IMR-90 (cell line): ENCODE measurements around the gene PTPRG. TPM values are rescaled to one million over a fixed set of nuclear protein-coding genes. Genes with fewer than 3 reads are reported as not detected.

Source experiments
- ATAC-seq: fragments of 200-7000 bp; cut with Tn5 transposase; 2 replicates; pipeline ENCODE4 v1.9.1; 2020; ENCODE audit warnings: low read depth, mild to moderate bottlenecking, moderate library complexity
- BruUV-seq: library from RNA; stranded (reverse); fragments of 400-500 nt; replicated peaks from 2 replicates; lab custom pipeline; 2021; lab: Mats Ljungman, UMichigan
- CTCF ChIA-PET: fragments of 300-600 bp; formaldehyde crosslinking; extraction: SDS; loops from one replicate; lab custom pipeline; 2021; ENCODE audit warnings: antibody characterized with exemption; lab: Yijun Ruan, JAX
- POLR2A ChIA-PET: fragments of 300-600 bp; sonication (Branson Sonifier 250); formaldehyde crosslinking; loops from one replicate; lab custom pipeline; 2022; ENCODE audit warnings: antibody characterized with exemption; ENCODE audit not compliant: unreplicated experiment; lab: Charles Lee
- DNase-seq: peaks from one replicate; pipeline ENCODE4 v3.0.0; 2013
- H2AFZ ChIP-seq: replicated peaks from 2 replicates; pipeline ENCODE3; 2013; ENCODE audit warnings: low read length, mild to moderate bottlenecking; ENCODE audit not compliant: poor library complexity
- H2AK5ac ChIP-seq: 2 replicates; pipeline ENCODE4 v1.6.1; 2013; ENCODE audit warnings: low read depth, low read length, inconsistent platforms
- H2AK9ac ChIP-seq: replicated peaks from 2 replicates; pipeline ENCODE3; 2013; ENCODE audit warnings: mild to moderate bottlenecking, low read depth, low read length, moderate library complexity; ENCODE audit not compliant: poor library complexity
- H2BK120ac ChIP-seq: 2 replicates; pipeline ENCODE4 v1.6.1; 2013; ENCODE audit warnings: low read depth, low read length, inconsistent platforms
- H2BK15ac ChIP-seq: 3 replicates; pipeline ENCODE4 v1.6.1; 2013; ENCODE audit warnings: low read depth, low read length, inconsistent platforms
- H2BK20ac ChIP-seq: 2 replicates; pipeline ENCODE4 v1.6.1; 2013; ENCODE audit warnings: low read depth, mild to moderate bottlenecking, inconsistent platforms, low read length, moderate library complexity
- H2BK5ac ChIP-seq: 2 replicates; pipeline ENCODE4 v1.6.1; 2013; ENCODE audit warnings: mild to moderate bottlenecking, low read depth, low read length, inconsistent platforms; ENCODE audit not compliant: poor library complexity, severe bottlenecking
- H3K14ac ChIP-seq: replicated peaks from 2 replicates; pipeline ENCODE4 v1.6.1; 2013; ENCODE audit warnings: low read depth, low read length, inconsistent platforms
- H3K18ac ChIP-seq: 2 replicates; pipeline ENCODE4 v1.6.1; 2013; ENCODE audit warnings: low read depth, low read length, control low read depth
- H3K23ac ChIP-seq: 2 replicates; pipeline ENCODE4 v1.6.1; 2013; ENCODE audit warnings: low read depth, low read length, inconsistent platforms
- H3K27ac ChIP-seq: 2 replicates; pipeline ENCODE4 v1.5.1; 2013; ENCODE audit warnings: mild to moderate bottlenecking, control low read depth, low read length; ENCODE audit not compliant: insufficient read depth
- H3K27me3 ChIP-seq: 2 replicates; pipeline ENCODE4 v1.6.1; 2013; ENCODE audit warnings: low read length; ENCODE audit not compliant: control insufficient read depth, insufficient read depth
- H3K36me3 ChIP-seq: 2 replicates; pipeline ENCODE4 v1.6.1; 2013; ENCODE audit warnings: low read length, mixed read lengths; ENCODE audit not compliant: control insufficient read depth, insufficient read depth
- H3K4ac ChIP-seq: 2 replicates; pipeline ENCODE4 v1.6.1; 2013; ENCODE audit warnings: low read depth, low read length, inconsistent platforms
- H3K4me1 ChIP-seq: 2 replicates; pipeline ENCODE4 v1.6.1; 2013; ENCODE audit warnings: low read length, mixed read lengths; ENCODE audit not compliant: control insufficient read depth, insufficient read depth
- H3K4me2 ChIP-seq: 2 replicates; pipeline ENCODE4 v1.6.1; 2013; ENCODE audit warnings: low read depth, mild to moderate bottlenecking, control low read depth, low read length, moderate library complexity
- H3K4me3 ChIP-seq: 2 replicates; pipeline ENCODE4 v1.5.1; 2013; ENCODE audit warnings: low read depth, mild to moderate bottlenecking, control low read depth, low read length, moderate library complexity; ENCODE audit not compliant: insufficient read depth
- H3K56ac ChIP-seq: 2 replicates; pipeline ENCODE4 v1.6.1; 2013; ENCODE audit warnings: low read length, inconsistent platforms; ENCODE audit not compliant: insufficient read depth; ENCODE audit errors: extremely low read depth
- H3K79me1 ChIP-seq, 2 experiments: 2 replicates each; pipeline ENCODE4 v1.6.1; 2013; ENCODE audit warnings: low read length in 2 of 2, inconsistent platforms in 1 of 2, low read depth in 1 of 2
- H3K9ac ChIP-seq: 2 replicates; pipeline ENCODE4 v1.6.1; 2013; ENCODE audit warnings: low read depth, low read length, control low read depth
- H3K9me1 ChIP-seq: 2 replicates; pipeline ENCODE4 v1.6.1; 2013; ENCODE audit warnings: low read length, inconsistent platforms; ENCODE audit not compliant: insufficient read depth
- H3K9me3 ChIP-seq: 2 replicates; pipeline ENCODE4 v1.6.1; 2013; ENCODE audit warnings: low read length; ENCODE audit not compliant: control insufficient read depth, insufficient read depth
- H4K20me1 ChIP-seq: 2 replicates; pipeline ENCODE4 v1.6.1; 2013; ENCODE audit warnings: low read length, inconsistent platforms; ENCODE audit not compliant: insufficient read depth
- H4K5ac ChIP-seq: 2 replicates; pipeline ENCODE4 v1.6.1; 2013; ENCODE audit warnings: mild to moderate bottlenecking, low read depth, low read length, control low read depth
- H4K8ac ChIP-seq, 2 experiments: 2 replicates each; pipeline ENCODE4 v1.6.1; 2013; ENCODE audit warnings: low read depth in 2 of 2, low read length in 2 of 2, control low read depth in 1 of 2, inconsistent platforms in 1 of 2
- H4K91ac ChIP-seq: 2 replicates; pipeline ENCODE4 v1.6.1; 2013; ENCODE audit warnings: low read depth, low read length, inconsistent platforms; ENCODE audit not compliant: insufficient read depth
- BHLHE40 ChIP-seq: fragments of 150-350 bp; IDR thresholded peaks from 2 replicates; pipeline ENCODE4 v1.6.1; 2016; ENCODE audit warnings: mild to moderate bottlenecking, low read depth, low read length
- CEBPB ChIP-seq: IDR thresholded peaks from 2 replicates; pipeline ENCODE4 v1.6.1; 2012; ENCODE audit warnings: low read depth, low read length, improper control_type of control experiment
- CHD1 ChIP-seq: IDR thresholded peaks from 2 replicates; pipeline ENCODE4 v1.6.1; 2012; ENCODE audit warnings: low read depth, low read length, improper control_type of control experiment
- FOS ChIP-seq: fragments of 150-350 bp; IDR thresholded peaks from 2 replicates; pipeline ENCODE4 v1.6.1; 2016; ENCODE audit warnings: low read depth, low read length
- MAFK ChIP-seq: IDR thresholded peaks from 2 replicates; pipeline ENCODE4 v1.6.1; 2012; ENCODE audit warnings: low read depth, low read length, improper control_type of control experiment
- MAZ ChIP-seq: IDR thresholded peaks from 2 replicates; pipeline ENCODE4 v1.6.1; 2012; ENCODE audit warnings: low read depth, mild to moderate bottlenecking, low read length, improper control_type of control experiment, moderate library complexity, borderline replicate concordance
- MXI1 ChIP-seq: IDR thresholded peaks from 2 replicates; pipeline ENCODE4 v1.6.1; 2012; ENCODE audit warnings: low read depth, mild to moderate bottlenecking, low read length, moderate library complexity, borderline replicate concordance
- NFE2L2 ChIP-seq: fragments of 150-350 bp; IDR thresholded peaks from 2 replicates; pipeline ENCODE4 v1.6.1; 2016; ENCODE audit warnings: low read depth, mild to moderate bottlenecking, low read length
- POLR2A ChIP-seq: IDR thresholded peaks from 2 replicates; pipeline ENCODE4 v1.6.1; 2012; ENCODE audit warnings: mild to moderate bottlenecking, low read depth, low read length
- RAD21 ChIP-seq: IDR thresholded peaks from 2 replicates; pipeline ENCODE4 v1.6.1; 2012; ENCODE audit warnings: low read length, improper control_type of control experiment
- RCOR1 ChIP-seq: IDR thresholded peaks from 2 replicates; pipeline ENCODE4 v1.6.1; 2012; ENCODE audit warnings: mild to moderate bottlenecking, low read length, improper control_type of control experiment; ENCODE audit not compliant: insufficient replicate concordance
- RFX5 ChIP-seq: IDR thresholded peaks from 2 replicates; pipeline ENCODE4 v1.8.0; 2012; ENCODE audit warnings: low read depth, mild to moderate bottlenecking, low read length, moderate library complexity
- SMC3 ChIP-seq: fragments of 150-350 bp; IDR thresholded peaks from 2 replicates; pipeline ENCODE4 v1.6.1; 2016; ENCODE audit warnings: low read depth, mild to moderate bottlenecking, antibody characterized with exemption, low read length, moderate library complexity
- WGBS, 2 experiments: methylation state at CpG; one replicate each; pipeline versions ENCODE4 v1.1.5 to v1.1.7; 2013; ENCODE audit warnings: missing lambda C conversion rate in 2 of 2; ENCODE audit not compliant: insufficient read length in 1 of 2; ENCODE audit errors: extremely low coverage in 2 of 2; 5-methylcytosine and 5-hydroxymethylcytosine counted together
- dilution Hi-C: fragments of 300-500 bp; cut with HindIII; formaldehyde crosslinking; loops from one replicate; pipeline ENCODE4 v1.14.3; 2018; ENCODE audit warnings: low sequenced_read_pairs; ENCODE audit not compliant: unreplicated experiment
- in situ Hi-C: fragments of 300-500 bp; cut with MboI; formaldehyde crosslinking; loops from 3 replicates; pipeline ENCODE4 v1.14.3; 2019; ENCODE audit warnings: low sequenced_read_pairs, inconsistent platforms, mixed read lengths
- intact Hi-C: fragments of 100-400 bp; cut with micrococcal nuclease; formaldehyde crosslinking; loops from 2 replicates; pipeline ENCODE4 v1.10.0; 2022
- polyA plus RNA-seq, 3 experiments: library from polyadenylated mRNA; depleted of rRNA; stranded (reverse); fragments of >200 nt; gene quantifications; 2 replicates each; pipeline ENCODE4 v1.2.3, GENCODE V29; 2012; ENCODE audit warnings: low replicate concordance in 1 of 3
- total RNA-seq: library from RNA; depleted of rRNA; stranded (reverse); fragments of >200 nt; gene quantifications from 2 replicates; pipeline ENCODE4 v1.2.3, GENCODE V29; 2012
- TF ChIP-seq, protein P1 (sequence below): fragments of 150-350 bp; IDR thresholded peaks from 2 replicates; pipeline ENCODE4 v1.6.1; 2017; ENCODE audit warnings: mild to moderate bottlenecking, antibody characterized with exemption, low read length, low read depth
- TF ChIP-seq, protein P2 (sequence below): fragments of 150-350 bp; IDR thresholded peaks from 2 replicates; pipeline ENCODE4 v1.6.1; 2016; ENCODE audit warnings: low read depth, mild to moderate bottlenecking, low read length, moderate library complexity, borderline replicate concordance
- TF ChIP-seq, protein P3 (sequence below): conservative IDR thresholded peaks from 2 replicates; pipeline ENCODE4 v1.5.1; 2012; ENCODE audit warnings: mild to moderate bottlenecking, low read depth, low read length, improper control_type of control experiment

PTPRG gene
- total and polyA plus RNA-seq, 2 of the 4 experiments (the other 2 are of a cell fraction), result 7.7 to 31.0 TPM

DNA sequence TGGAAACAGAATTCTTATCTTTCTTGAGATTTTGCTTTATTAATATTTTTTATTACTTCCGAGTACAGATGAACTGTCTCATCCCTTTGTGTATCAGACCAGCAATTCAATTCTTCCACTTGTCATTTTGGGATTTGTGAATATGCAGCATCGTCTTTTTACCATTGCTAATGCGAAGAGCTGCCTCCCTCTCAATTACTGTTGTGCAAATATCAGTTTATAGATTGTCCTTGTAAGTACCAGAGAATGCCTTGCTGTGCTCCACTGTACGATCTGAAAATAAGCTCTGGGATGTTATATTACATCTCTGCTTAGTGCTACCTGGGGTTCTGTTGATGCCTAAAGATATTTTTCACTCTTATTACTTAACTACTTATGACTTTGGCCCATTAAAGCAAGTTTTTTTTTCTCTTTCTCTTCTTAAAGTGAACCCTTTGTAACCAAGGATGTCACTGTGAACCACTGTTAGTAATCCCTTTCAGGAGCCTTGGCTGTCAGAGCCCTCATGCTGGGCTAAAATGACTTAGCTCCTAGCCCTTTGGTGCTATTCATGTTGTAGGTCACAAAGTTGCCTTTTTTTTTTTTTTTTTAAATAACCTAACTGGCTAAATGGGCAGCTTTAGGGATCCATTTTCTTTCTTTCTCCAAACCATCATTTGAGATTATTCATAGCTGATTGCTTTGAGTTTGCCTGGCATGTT lies 429.1 kb downstream of the PTPRG start:
- H4K20me1 ChIP-seq, result no peaks in the 10 kb centered on the region
- no peak overlapping the region for H3K4me3 ChIP-seq
- H3K4me2 ChIP-seq, result no peak overlapping the region
- no peak overlapping the region for H2AK5ac ChIP-seq
- H2BK5ac ChIP-seq, result no peak overlapping the region
- no peaks in the 10 kb centered on the region for H3K9me3 ChIP-seq
- no peak overlapping the region for H3K9ac ChIP-seq
- peaks cover 3 to 8% of the 10 kb centered on the region in 2 experiments; a peak in 2 of 4 replicates for H3K79me1 ChIP-seq
- DNase-seq (no peak), ATAC-seq (no peak)
- H3K56ac ChIP-seq, result no peak overlapping the region
- H2BK20ac ChIP-seq, result no peak overlapping the region
- dilution Hi-C loops (no loop called here), in situ Hi-C loops (no loop called here), intact Hi-C loops (no loop called here)
- H2BK15ac ChIP-seq, result no peak overlapping the region
- no peak overlapping the region for H3K14ac ChIP-seq
- peaks cover 4% of the 10 kb centered on the region; the same call in 1 of the 2 replicates for H3K9me1 ChIP-seq
- no peak overlapping the region for H3K4ac ChIP-seq
- no TSS peak for BruUV-seq
- peaks cover 4% of the 10 kb centered on the region; the same call in 1 of the 2 replicates for H3K36me3 ChIP-seq
- H3K23ac ChIP-seq, result no peak overlapping the region
- no peak overlapping the region for H4K8ac ChIP-seq
- POLR2A ChIA-PET, result no interaction called here
- WGBS, 2 experiments, result 100% methylated on average over 1 of the region's 4 CpGs; no CpG with 5 or more reads in 1 of the 2 experiments
- H3K27me3 ChIP-seq, result no peaks in the 10 kb centered on the region
- CTCF ChIA-PET, result no interaction called here
- no peaks in the 10 kb centered on the region for H3K4me1 ChIP-seq
- TF ChIP-seq, protein P1, sequence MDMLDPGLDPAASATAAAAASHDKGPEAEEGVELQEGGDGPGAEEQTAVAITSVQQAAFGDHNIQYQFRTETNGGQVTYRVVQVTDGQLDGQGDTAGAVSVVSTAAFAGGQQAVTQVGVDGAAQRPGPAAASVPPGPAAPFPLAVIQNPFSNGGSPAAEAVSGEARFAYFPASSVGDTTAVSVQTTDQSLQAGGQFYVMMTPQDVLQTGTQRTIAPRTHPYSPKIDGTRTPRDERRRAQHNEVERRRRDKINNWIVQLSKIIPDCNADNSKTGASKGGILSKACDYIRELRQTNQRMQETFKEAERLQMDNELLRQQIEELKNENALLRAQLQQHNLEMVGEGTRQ, result no peak
- TF ChIP-seq MXI1 (no peak), BHLHE40 (no peak), POLR2A (no peak), RCOR1 (no peak), CHD1 (no peak), SMC3 (no peak), NFE2L2 (no peak), MAFK (no peak), RAD21 (no peak), MAZ (no peak), CEBPB (no peak), RFX5 (no peak), FOS (no peak)
- TF ChIP-seq, protein P2, sequence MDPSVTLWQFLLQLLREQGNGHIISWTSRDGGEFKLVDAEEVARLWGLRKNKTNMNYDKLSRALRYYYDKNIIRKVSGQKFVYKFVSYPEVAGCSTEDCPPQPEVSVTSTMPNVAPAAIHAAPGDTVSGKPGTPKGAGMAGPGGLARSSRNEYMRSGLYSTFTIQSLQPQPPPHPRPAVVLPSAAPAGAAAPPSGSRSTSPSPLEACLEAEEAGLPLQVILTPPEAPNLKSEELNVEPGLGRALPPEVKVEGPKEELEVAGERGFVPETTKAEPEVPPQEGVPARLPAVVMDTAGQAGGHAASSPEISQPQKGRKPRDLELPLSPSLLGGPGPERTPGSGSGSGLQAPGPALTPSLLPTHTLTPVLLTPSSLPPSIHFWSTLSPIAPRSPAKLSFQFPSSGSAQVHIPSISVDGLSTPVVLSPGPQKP, result no peak
- TF ChIP-seq, protein P3, sequence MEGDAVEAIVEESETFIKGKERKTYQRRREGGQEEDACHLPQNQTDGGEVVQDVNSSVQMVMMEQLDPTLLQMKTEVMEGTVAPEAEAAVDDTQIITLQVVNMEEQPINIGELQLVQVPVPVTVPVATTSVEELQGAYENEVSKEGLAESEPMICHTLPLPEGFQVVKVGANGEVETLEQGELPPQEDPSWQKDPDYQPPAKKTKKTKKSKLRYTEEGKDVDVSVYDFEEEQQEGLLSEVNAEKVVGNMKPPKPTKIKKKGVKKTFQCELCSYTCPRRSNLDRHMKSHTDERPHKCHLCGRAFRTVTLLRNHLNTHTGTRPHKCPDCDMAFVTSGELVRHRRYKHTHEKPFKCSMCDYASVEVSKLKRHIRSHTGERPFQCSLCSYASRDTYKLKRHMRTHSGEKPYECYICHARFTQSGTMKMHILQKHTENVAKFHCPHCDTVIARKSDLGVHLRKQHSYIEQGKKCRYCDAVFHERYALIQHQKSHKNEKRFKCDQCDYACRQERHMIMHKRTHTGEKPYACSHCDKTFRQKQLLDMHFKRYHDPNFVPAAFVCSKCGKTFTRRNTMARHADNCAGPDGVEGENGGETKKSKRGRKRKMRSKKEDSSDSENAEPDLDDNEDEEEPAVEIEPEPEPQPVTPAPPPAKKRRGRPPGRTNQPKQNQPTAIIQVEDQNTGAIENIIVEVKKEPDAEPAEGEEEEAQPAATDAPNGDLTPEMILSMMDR, result no peak
- H4K91ac ChIP-seq, result no peak overlapping the region
- H3K27ac ChIP-seq, result no peak overlapping the region
- no peak overlapping the region for H4K5ac ChIP-seq
- no peak overlapping the region for H2BK120ac ChIP-seq
- H2AK9ac ChIP-seq, result no peak overlapping the region
- H3K18ac ChIP-seq, result no peak overlapping the region
- H2AFZ ChIP-seq, result no peak overlapping the region
